Activated CD4-positive, alpha-beta T cell treated with anti-CD3 and anti-CD28 coated beads, Interleukin-2, amount 10 ng/mL, durations not matched to agents 7 days and 5 days (primary cell): Measurements from ENCODE around the gene ALPG. TPM values are rescaled to one million over a fixed set of nuclear protein-coding genes. Genes with fewer than 3 reads are reported as not detected.

Experiments used
- CTCF ChIA-PET: fragments of 350-600 bp; sonication (Branson Sonifier 250); formaldehyde crosslinking; loops from one replicate; lab custom pipeline; 2021; ENCODE audit warnings: antibody characterized with exemption; lab: Charles Lee
- POLR2A ChIA-PET: fragments of 350-600 bp; sonication (Branson Sonifier 250); formaldehyde crosslinking; loops from one replicate; lab custom pipeline; 2021; ENCODE audit warnings: antibody characterized with exemption; lab: Charles Lee
- DNase-seq: peaks from one replicate; pipeline ENCODE4 v3.0.0-alpha.2; 2020
- H3K27ac Mint-ChIP-seq: one replicate; pipeline ENCODE4 v1.8.0; 2021; ENCODE audit warnings: mild to moderate bottlenecking, moderate library complexity, mixed read lengths
- H3K27me3 Mint-ChIP-seq: one replicate; pipeline ENCODE4 v1.8.0; 2021; ENCODE audit warnings: mixed read lengths
- H3K36me3 Mint-ChIP-seq: one replicate; pipeline ENCODE4 v1.8.0; 2021; ENCODE audit warnings: low read depth, mixed read lengths
- H3K4me1 Mint-ChIP-seq: one replicate; pipeline ENCODE4 v1.8.0; 2021; ENCODE audit warnings: mixed read lengths
- H3K4me3 Mint-ChIP-seq: one replicate; pipeline ENCODE4 v1.8.0; 2021; ENCODE audit warnings: mild to moderate bottlenecking, moderate library complexity, mixed read lengths
- H3K9me3 Mint-ChIP-seq: one replicate; pipeline ENCODE4 v1.8.0; 2021; ENCODE audit warnings: mixed read lengths
- total RNA-seq, 2 experiments: library from RNA; stranded (reverse); gene quantifications; one replicate each; pipeline ENCODE4 v1.2.3, GENCODE V29; 2021

Gene ALPG
- total RNA-seq, 2 experiments from 2014 or later: not detected

GRCh38 chr2:232410238-232410900 is 3.7 kb downstream of the ALPG start:
- ChIA-PET CTCF (interaction anchor here (1.1 kb wide), 1 partner anchor 14 kb away, joined by 4 read pairs; no protein-coding TSS in a partner anchor), POLR2A (no interaction called here)
- Mint-ChIP-seq H3K4me1 (peaks cover 10% of the 10 kb centered on the region), H3K4me3 (no peak overlapping the region), H3K27ac (no peak overlapping the region), H3K9me3 (no peaks in the 10 kb centered on the region), H3K36me3 (no peaks in the 10 kb centered on the region), H3K27me3 (peaks cover 22% of the 10 kb centered on the region)
- DNase-seq: no peak

GRCh38 chr2:232411901-232412629 is 5.4 kb downstream of the ALPG start:
- peaks cover 23% of the 10 kb centered on the region for H3K27me3 Mint-ChIP-seq
- H3K36me3 Mint-ChIP-seq: no peaks in the 10 kb centered on the region
- no peak overlapping the region for H3K27ac Mint-ChIP-seq
- ChIA-PET CTCF (interaction anchor here (1.1 kb wide), 1 partner anchor 14 kb away, joined by 3 read pairs; no protein-coding TSS in a partner anchor), POLR2A (no interaction called here)
- peaks cover 10% of the 10 kb centered on the region for H3K4me1 Mint-ChIP-seq
- no peak overlapping the region for H3K4me3 Mint-ChIP-seq
- H3K9me3 Mint-ChIP-seq: no peaks in the 10 kb centered on the region
- no peak for DNase-seq

- H3K4me1 Mint-ChIP-seq: peaks cover 10% of the 10 kb centered on the region
- no peaks in the 10 kb centered on the region for H3K9me3 Mint-ChIP-seq
- CTCF ChIA-PET: interaction anchor here (1.1 kb wide), 1 partner anchor 13 kb away, joined by 3 read pairs; no protein-coding TSS in a partner anchor
- H3K27ac Mint-ChIP-seq: no peak overlapping the region
- H3K36me3 Mint-ChIP-seq: no peaks in the 10 kb centered on the region
- peaks cover 29% of the 10 kb centered on the region for H3K27me3 Mint-ChIP-seq
- no peak overlapping the region for H3K4me3 Mint-ChIP-seq
- POLR2A ChIA-PET: no interaction called here
- DNase-seq: no peak
Observed at GRCh38 chr2:232412986-232413385, 6.3 kb downstream of the ALPG start.

- no peak overlapping the region for H3K27ac Mint-ChIP-seq
- no peak for DNase-seq
- CTCF ChIA-PET: no interaction called here
Observed at GRCh38 chr2:232415138-232415690, 8.6 kb downstream of the ALPG start.

GRCh38 chr2:232415736-232416520 is 9.3 kb downstream of the ALPG start:
- Mint-ChIP-seq H3K4me1 (peaks cover 18% of the 10 kb centered on the region), H3K27me3 (peaks cover 52% of the 10 kb centered on the region), H3K9me3 (no peaks in the 10 kb centered on the region), H3K36me3 (no peaks in the 10 kb centered on the region), H3K27ac (no peak overlapping the region), H3K4me3 (no peak overlapping the region)
- ChIA-PET POLR2A (no interaction called here), CTCF (interaction anchor here (1.3 to 1.4 kb wide), 2 partner anchors 10 to 17 kb away, joined by 3 read pairs; no protein-coding TSS in a partner anchor)
- DNase-seq: no peak

More at GRCh38 chr2:232415138-232415690, 8.6 kb downstream of the ALPG start:
- Mint-ChIP-seq H3K36me3 (no peaks in the 10 kb centered on the region), H3K9me3 (no peaks in the 10 kb centered on the region), H3K27me3 (peaks cover 48% of the 10 kb centered on the region), H3K4me1 (peaks cover 15% of the 10 kb centered on the region), H3K4me3 (no peak overlapping the region)
- POLR2A ChIA-PET: no interaction called here

GRCh38 chr2:232416521-232417470 is 10.2 kb downstream of the ALPG start:
- Mint-ChIP-seq H3K27me3 (peaks cover 57% of the 10 kb centered on the region), H3K9me3 (peaks cover 2% of the 10 kb centered on the region), H3K4me1 (peaks cover 18% of the 10 kb centered on the region), H3K27ac (no peak overlapping the region), H3K36me3 (peaks cover 1% of the 10 kb centered on the region), H3K4me3 (no peak overlapping the region)
- DNase-seq: no peak
- ChIA-PET POLR2A (no interaction called here), CTCF (interaction anchor here (0.6 to 1.4 kb wide), 3 partner anchors 11 to 18 kb away, joined by 3 read pairs; no protein-coding TSS in a partner anchor)

GRCh38 chr2:232417489-232417888 is 10.8 kb downstream of the ALPG start:
- CTCF ChIA-PET: interaction anchor here (0.6 to 1.4 kb wide), 3 partner anchors 12 to 19 kb away, joined by 3 read pairs; no protein-coding TSS in a partner anchor
- H3K9me3 Mint-ChIP-seq: peaks cover 7% of the 10 kb centered on the region
- peaks cover 60% of the 10 kb centered on the region for H3K27me3 Mint-ChIP-seq
- no peak overlapping the region for H3K27ac Mint-ChIP-seq
- no peak for DNase-seq
- POLR2A ChIA-PET: no interaction called here
- H3K4me3 Mint-ChIP-seq: no peak overlapping the region
- H3K4me1 Mint-ChIP-seq: peaks cover 18% of the 10 kb centered on the region
- H3K36me3 Mint-ChIP-seq: peaks cover 3% of the 10 kb centered on the region

GRCh38 chr2:232418056-232418455 is 11.4 kb downstream of the ALPG start:
- CTCF ChIA-PET: no interaction called here
- DNase-seq: no peak
- H3K4me3 Mint-ChIP-seq: no peak overlapping the region
- H3K27me3 Mint-ChIP-seq: peaks cover 60% of the 10 kb centered on the region
- POLR2A ChIA-PET: no interaction called here
- peaks cover 14% of the 10 kb centered on the region for H3K4me1 Mint-ChIP-seq
- no peak overlapping the region for H3K27ac Mint-ChIP-seq
- H3K9me3 Mint-ChIP-seq: peaks cover 12% of the 10 kb centered on the region
- peaks cover 3% of the 10 kb centered on the region for H3K36me3 Mint-ChIP-seq

- Mint-ChIP-seq H3K27ac (no peak overlapping the region), H3K4me3 (no peak overlapping the region), H3K36me3 (peaks cover 3% of the 10 kb centered on the region), H3K27me3 (peaks cover 58% of the 10 kb centered on the region), H3K4me1 (peaks cover 9% of the 10 kb centered on the region), H3K9me3 (peaks cover 13% of the 10 kb centered on the region)
- ChIA-PET POLR2A (no interaction called here), CTCF (no interaction called here)
- no peak for DNase-seq
Observed at GRCh38 chr2:232418466-232419244, 12.0 kb downstream of the ALPG start.

- H3K4me1 Mint-ChIP-seq: peaks cover 8% of the 10 kb centered on the region
- POLR2A ChIA-PET: no interaction called here
- CTCF ChIA-PET: no interaction called here
Observed at GRCh38 chr2:232419245-232420072, 12.8 kb downstream of the ALPG start.

More at GRCh38 chr2:232419245-232420072, 12.8 kb downstream of the ALPG start:
- Mint-ChIP-seq H3K27ac (no peak overlapping the region), H3K27me3 (peaks cover 58% of the 10 kb centered on the region), H3K36me3 (peaks cover 3% of the 10 kb centered on the region), H3K9me3 (peaks cover 13% of the 10 kb centered on the region), H3K4me3 (no peak overlapping the region)
- no peak for DNase-seq
